ENCODE results near the gene SMAGP.
"Not testable (repeated sequence)": the region's sequence is repeated elsewhere in the genome, so short reads cannot be mapped to it uniquely, and the experiment has no call there.

The SMAGP gene

DNA sequence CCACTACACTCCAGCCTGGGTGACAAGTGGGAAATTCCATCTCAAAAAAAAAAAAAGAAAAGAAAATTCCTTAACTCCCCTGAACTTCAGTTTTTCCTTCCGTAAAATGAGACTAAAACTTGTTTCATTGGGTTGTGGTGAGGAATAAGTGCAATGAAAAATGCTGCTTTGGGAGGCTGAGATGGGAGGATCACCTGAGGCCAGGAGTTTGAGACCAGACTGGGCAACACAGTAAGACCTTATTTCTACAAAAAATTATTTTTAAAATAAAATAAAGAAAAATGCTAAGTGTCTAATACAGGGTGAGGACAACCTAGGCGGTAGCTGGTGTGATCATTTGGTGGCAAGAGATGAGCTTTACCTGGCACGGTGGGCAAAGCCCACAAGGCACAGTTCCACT is 6.9 kb downstream of the SMAGP start:
- POLR2A ChIA-PET: no interaction called here
- CTCF ChIA-PET: interaction anchor here (1.0 to 5.8 kb wide), 9 partner anchors 10 to 215 kb away, joined by 3 to 35 read pairs (median 4); partner anchors contain the start of gene LETMD1
- no peak for DNase-seq (ENCODE audit: extremely low spot score)
- TF ChIP-seq, protein P1, sequence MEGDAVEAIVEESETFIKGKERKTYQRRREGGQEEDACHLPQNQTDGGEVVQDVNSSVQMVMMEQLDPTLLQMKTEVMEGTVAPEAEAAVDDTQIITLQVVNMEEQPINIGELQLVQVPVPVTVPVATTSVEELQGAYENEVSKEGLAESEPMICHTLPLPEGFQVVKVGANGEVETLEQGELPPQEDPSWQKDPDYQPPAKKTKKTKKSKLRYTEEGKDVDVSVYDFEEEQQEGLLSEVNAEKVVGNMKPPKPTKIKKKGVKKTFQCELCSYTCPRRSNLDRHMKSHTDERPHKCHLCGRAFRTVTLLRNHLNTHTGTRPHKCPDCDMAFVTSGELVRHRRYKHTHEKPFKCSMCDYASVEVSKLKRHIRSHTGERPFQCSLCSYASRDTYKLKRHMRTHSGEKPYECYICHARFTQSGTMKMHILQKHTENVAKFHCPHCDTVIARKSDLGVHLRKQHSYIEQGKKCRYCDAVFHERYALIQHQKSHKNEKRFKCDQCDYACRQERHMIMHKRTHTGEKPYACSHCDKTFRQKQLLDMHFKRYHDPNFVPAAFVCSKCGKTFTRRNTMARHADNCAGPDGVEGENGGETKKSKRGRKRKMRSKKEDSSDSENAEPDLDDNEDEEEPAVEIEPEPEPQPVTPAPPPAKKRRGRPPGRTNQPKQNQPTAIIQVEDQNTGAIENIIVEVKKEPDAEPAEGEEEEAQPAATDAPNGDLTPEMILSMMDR (IDR thresholded peaks at IDR 0.05; ENCODE audit: control extremely low read depth, extremely low read depth, low read depth, missing control alignments): no peak

DNA sequence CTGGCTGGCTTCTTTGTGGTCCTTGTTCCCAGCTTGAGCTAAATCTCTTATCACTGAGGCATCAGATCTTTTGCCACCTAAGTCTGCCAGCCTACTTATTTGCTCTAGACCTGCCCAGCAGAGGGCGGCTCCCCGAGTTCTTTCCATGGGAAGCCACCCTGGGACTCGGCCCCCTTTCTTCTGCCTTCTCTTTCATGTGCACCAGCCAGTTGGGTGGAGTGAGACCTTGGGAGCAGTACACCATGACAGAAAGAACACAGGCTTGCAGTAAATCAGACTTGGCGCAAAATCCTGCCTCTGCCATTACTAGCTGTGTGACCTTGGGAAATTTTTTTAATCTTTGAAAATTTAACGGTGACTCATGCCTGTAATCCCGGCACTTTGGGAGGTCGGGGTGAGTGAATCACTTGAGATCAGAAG is 7.4 kb downstream of the SMAGP start:
- ChIA-PET CTCF (interaction anchor here (0.7 to 5.8 kb wide), 11 partner anchors 10 to 215 kb away, joined by 3 to 35 read pairs (median 5); partner anchors contain the start of gene LETMD1), POLR2A (no interaction called here)
- DNase-seq (ENCODE audit: extremely low spot score): no peak
- TF ChIP-seq, protein P1 (IDR thresholded peaks at IDR 0.05; ENCODE audit: control extremely low read depth, extremely low read depth, low read depth, missing control alignments): peak; percentile 16

DNA sequence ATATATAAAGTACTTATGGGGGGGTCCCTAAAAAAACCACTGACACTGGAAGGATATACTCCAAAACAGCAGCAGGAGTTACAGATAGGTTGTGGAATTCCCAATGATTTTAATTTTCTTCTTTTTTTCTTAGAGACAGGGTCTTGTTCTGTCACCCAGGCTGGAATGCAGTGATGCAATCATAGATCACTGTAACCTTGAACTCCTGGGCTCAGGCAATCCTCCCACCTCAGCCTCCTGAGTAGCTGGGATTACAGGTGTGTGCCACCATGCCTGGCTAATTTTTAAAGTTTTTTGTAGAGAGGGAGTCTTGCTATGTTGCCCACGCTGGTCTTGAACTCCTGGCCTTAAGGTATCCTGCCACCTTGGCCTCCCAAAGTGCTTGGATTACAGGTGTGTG is 10.6 kb downstream of the SMAGP start:
- CTCF ChIA-PET: interaction anchor here (5.8 kb wide), 1 partner anchor 82 kb away, joined by 35 read pairs; no protein-coding TSS in a partner anchor
- DNase-seq (ENCODE audit: extremely low spot score); POLR2A ChIA-PET: not testable (repeated sequence)

DNA sequence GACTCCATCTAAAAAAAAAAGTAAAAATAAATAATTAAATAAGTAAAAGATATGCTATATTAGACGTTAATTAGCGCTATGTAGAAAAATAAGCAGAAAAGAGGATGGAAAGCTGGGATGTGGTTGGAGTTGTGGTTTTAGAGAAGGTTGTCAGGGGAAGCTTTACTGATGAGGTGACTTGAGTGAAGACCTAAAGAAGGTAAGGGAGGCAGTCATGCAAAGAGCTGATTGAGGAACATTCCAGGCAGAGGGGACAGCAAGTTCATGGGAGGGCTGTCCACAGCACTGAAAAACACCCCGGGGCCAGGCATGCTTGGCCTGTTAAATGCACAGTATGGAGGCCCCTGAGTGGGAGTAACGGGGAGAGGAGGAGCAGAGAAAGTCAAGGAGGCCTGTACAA is 15.7 kb downstream of the SMAGP start:
- no peak for DNase-seq (ENCODE audit: extremely low spot score)
- TF ChIP-seq, protein P1 (IDR thresholded peaks at IDR 0.05; ENCODE audit: control extremely low read depth, extremely low read depth, low read depth, missing control alignments): no peak
- ChIA-PET CTCF (interaction anchor here (0.9 to 1.1 kb wide), 2 partner anchors 9 to 87 kb away, joined by 3 read pairs; no protein-coding TSS in a partner anchor), POLR2A (interaction anchor here (0.5 kb wide), 1 partner anchor 535 kb away, joined by 3 read pairs; no protein-coding TSS in a partner anchor)

DNA sequence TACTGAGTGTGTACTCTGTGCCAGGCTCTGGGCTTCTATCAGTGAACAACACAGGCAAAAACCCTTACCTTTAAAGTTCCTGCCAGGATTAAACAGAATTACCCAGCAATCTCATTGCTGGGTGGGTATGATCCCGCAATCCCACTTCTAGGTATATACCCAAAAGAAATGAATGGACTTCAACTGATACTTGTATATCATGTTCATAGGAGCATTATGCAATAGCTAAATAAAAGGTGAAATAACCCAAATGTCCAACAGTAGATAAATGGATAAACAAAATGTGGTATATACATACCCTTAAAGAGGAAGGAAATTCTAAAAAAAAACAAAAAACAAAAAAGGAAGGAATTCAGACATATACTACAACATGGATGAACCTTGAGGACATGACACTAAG is 16.9 kb downstream of the SMAGP start:
- ChIA-PET CTCF (interaction anchor here (0.7 to 2.5 kb wide), 19 partner anchors 9 to 486 kb away, joined by 3 to 15 read pairs (median 5); partner anchors contain the start of gene SLC11A2), POLR2A (interaction anchor here (1.3 kb wide), 1 partner anchor 13 kb away, joined by 4 read pairs; no protein-coding TSS in a partner anchor)
- no peak for DNase-seq (ENCODE audit: extremely low spot score)
- TF ChIP-seq, protein P1 (IDR thresholded peaks at IDR 0.05; ENCODE audit: control extremely low read depth, extremely low read depth, low read depth, missing control alignments): no peak

DNA sequence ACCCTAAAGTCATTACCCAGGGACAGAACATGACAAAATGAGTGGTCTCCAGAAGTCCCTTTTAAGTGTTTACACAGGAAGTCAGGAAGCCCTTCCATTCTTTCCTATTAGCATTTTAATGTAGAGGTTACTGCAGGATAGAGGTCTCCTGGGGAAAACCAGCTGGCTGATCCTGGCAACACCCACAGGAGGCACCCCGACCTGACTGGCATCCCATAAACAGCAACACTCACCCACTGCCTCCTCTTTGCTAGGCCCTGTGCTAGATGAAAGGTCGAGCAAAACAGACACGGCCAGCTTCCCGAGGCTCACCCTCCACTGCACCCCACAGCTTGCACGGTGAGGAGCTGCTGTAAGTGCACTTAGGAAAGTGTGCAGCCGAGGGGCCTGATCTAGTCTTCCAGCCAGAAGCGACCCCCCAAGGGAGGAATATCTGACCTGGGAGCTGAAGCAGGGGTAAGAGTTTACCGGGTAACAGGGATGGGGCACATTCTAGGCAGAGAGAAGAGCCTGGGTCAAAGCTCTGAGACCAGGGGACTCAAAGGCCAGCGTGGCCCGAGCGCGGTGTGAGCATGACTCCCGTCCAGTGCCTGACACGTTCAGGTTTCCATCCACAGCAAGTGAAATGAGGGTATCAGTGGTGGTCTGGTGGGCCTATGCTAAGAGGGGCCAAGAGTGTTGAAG is 22.6 kb downstream of the SMAGP start:
- ChIA-PET CTCF (interaction anchor here (1.0 to 1.8 kb wide), 2 partner anchors 14 to 22 kb away, joined by 4 read pairs; no protein-coding TSS in a partner anchor), POLR2A (interaction anchor here (1.0 kb wide), 1 partner anchor 9 kb away, joined by 8 read pairs; no protein-coding TSS in a partner anchor)
- TF ChIP-seq, protein P1 (IDR thresholded peaks at IDR 0.05; ENCODE audit: control extremely low read depth, extremely low read depth, low read depth, missing control alignments): no peak
- DNase-seq (ENCODE audit: extremely low spot score): no peak
